ENCODE results near the gene CHD6. TPM values are rescaled to one million over a fixed set of nuclear protein-coding genes. Genes with fewer than 3 reads are reported as not detected.

The CHD6 gene
- total and polyA plus RNA-seq, 2 experiments from 2014 or later: 41.0 to 158 TPM

GRCh38 chr20:41408986-41409385, 209.2 kb downstream of the CHD6 start (continued):
- no peak for TF ChIP-seq ZNF462 (CRISPR knock-in tag; IDR thresholded peaks at IDR 0.05)

GRCh38 chr20:41408156-41408794, 209.9 kb downstream of the CHD6 start:
- peaks cover 6% of the 10 kb centered on the region; the same call in 1 of the 2 replicates for H4K20me1 ChIP-seq (replicated peaks; ENCODE audit: insufficient read depth)
- Mint-ChIP-seq H3K27me3 (ENCODE audit: insufficient read depth, low read depth, poor library complexity) (no peaks in the 10 kb centered on the region), H3K4me3 (no peak overlapping the region), H3K36me3 (ENCODE audit: low read depth) (peaks cover 64% of the 10 kb centered on the region), H3K27ac (no peak overlapping the region), H3K9me3 (no peaks in the 10 kb centered on the region; the same call in 2 of the 3 replicates), H3K4me1 (no peaks in the 10 kb centered on the region)
- no peak overlapping the region for H2AFZ ChIP-seq
- no peak overlapping the region for H3K4me3 ChIP-seq
- no peaks in the 10 kb centered on the region for H3K4me1 ChIP-seq (ENCODE audit: insufficient read depth)
- ATAC-seq (no peak), DNase-seq (ENCODE audit: low spot score) (no peak)
- H3K27me3 ChIP-seq (ENCODE audit: insufficient read depth): no peaks in the 10 kb centered on the region
- no peaks in the 10 kb centered on the region for H3F3A ChIP-seq (replicated peaks; ENCODE audit: low read depth)
- no peak overlapping the region for H3K4me2 ChIP-seq
- no peaks in the 10 kb centered on the region for H3K79me2 ChIP-seq (replicated peaks; ENCODE audit: insufficient read depth)
- peaks cover 30% of the 10 kb centered on the region for H3K36me3 ChIP-seq (ENCODE audit: insufficient read depth)
- H3K27ac ChIP-seq (ENCODE audit: low read depth): no peak overlapping the region
- no peaks in the 10 kb centered on the region for H3K9me2 ChIP-seq (ENCODE audit: insufficient read depth)
- TF ChIP-seq, protein P1, sequence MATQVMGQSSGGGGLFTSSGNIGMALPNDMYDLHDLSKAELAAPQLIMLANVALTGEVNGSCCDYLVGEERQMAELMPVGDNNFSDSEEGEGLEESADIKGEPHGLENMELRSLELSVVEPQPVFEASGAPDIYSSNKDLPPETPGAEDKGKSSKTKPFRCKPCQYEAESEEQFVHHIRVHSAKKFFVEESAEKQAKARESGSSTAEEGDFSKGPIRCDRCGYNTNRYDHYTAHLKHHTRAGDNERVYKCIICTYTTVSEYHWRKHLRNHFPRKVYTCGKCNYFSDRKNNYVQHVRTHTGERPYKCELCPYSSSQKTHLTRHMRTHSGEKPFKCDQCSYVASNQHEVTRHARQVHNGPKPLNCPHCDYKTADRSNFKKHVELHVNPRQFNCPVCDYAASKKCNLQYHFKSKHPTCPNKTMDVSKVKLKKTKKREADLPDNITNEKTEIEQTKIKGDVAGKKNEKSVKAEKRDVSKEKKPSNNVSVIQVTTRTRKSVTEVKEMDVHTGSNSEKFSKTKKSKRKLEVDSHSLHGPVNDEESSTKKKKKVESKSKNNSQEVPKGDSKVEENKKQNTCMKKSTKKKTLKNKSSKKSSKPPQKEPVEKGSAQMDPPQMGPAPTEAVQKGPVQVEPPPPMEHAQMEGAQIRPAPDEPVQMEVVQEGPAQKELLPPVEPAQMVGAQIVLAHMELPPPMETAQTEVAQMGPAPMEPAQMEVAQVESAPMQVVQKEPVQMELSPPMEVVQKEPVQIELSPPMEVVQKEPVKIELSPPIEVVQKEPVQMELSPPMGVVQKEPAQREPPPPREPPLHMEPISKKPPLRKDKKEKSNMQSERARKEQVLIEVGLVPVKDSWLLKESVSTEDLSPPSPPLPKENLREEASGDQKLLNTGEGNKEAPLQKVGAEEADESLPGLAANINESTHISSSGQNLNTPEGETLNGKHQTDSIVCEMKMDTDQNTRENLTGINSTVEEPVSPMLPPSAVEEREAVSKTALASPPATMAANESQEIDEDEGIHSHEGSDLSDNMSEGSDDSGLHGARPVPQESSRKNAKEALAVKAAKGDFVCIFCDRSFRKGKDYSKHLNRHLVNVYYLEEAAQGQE (IDR thresholded peaks at IDR 0.05; ENCODE audit: unreplicated experiment): no peak
- TF ChIP-seq CREB1 (CRISPR knock-in tag; IDR thresholded peaks at IDR 0.05; ENCODE audit: low read depth) (no peak), ZNF114 (CRISPR knock-in tag; IDR thresholded peaks at IDR 0.05) (no peak), EZH2 (IDR thresholded peaks at IDR 0.05; ENCODE audit: low read depth, unreplicated experiment) (no peak), EZH2phosphoT487 (IDR thresholded peaks at IDR 0.05; ENCODE audit: unreplicated experiment) (no peak)
- TF ChIP-seq, protein P2, sequence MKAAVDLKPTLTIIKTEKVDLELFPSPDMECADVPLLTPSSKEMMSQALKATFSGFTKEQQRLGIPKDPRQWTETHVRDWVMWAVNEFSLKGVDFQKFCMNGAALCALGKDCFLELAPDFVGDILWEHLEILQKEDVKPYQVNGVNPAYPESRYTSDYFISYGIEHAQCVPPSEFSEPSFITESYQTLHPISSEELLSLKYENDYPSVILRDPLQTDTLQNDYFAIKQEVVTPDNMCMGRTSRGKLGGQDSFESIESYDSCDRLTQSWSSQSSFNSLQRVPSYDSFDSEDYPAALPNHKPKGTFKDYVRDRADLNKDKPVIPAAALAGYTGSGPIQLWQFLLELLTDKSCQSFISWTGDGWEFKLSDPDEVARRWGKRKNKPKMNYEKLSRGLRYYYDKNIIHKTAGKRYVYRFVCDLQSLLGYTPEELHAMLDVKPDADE (IDR thresholded peaks at IDR 0.05): no peak
